GM12878 (cell line): ENCODE measurements around the gene SLC24A4.

ENCODE experiments used
- ATF7 ChIP-seq: fragments of 450-650 bp; IDR thresholded peaks from 2 replicates; pipeline ENCODE4 v1.6.1; 2016; ENCODE audit warnings: low read depth, mild to moderate bottlenecking
- CHD4 ChIP-seq: fragments of 200-600 bp; sonication (generic); IDR thresholded peaks from 2 replicates; pipeline ENCODE4 v1.6.1; 2016; ENCODE audit warnings: mild to moderate bottlenecking
- EP300 ChIP-seq, 2 experiments: fragments of 150-350 bp in 1 of 2; IDR thresholded peaks; 2 replicates each; pipeline ENCODE4 v1.6.1; 2011 to 2012; ENCODE audit warnings: low read depth in 2 of 2, low read length in 2 of 2, borderline replicate concordance in 1 of 2, improper control_type of control experiment in 1 of 2, inconsistent platforms in 1 of 2; ENCODE audit not compliant: control insufficient read depth in 1 of 2
- FOXM1 ChIP-seq: IDR thresholded peaks from 2 replicates; pipeline ENCODE4 v1.6.1; 2012; ENCODE audit warnings: low read depth, mild to moderate bottlenecking, inconsistent platforms, low read length, moderate library complexity
- POLR2A ChIP-seq: IDR thresholded peaks from 2 replicates; pipeline ENCODE4 v1.6.1; 2011; ENCODE audit warnings: low read depth, mild to moderate bottlenecking, low read length
- POLR2AphosphoS5 ChIP-seq: IDR thresholded peaks from 2 replicates; pipeline ENCODE4 v1.6.1; 2011; ENCODE audit warnings: mild to moderate bottlenecking, low read length, inconsistent platforms
- RAD21 ChIP-seq: IDR thresholded peaks from 2 replicates; pipeline ENCODE4 v1.6.1; 2011; ENCODE audit warnings: mild to moderate bottlenecking, low read depth, low read length, moderate library complexity; ENCODE audit not compliant: insufficient read depth
- SPI1 ChIP-seq: IDR thresholded peaks from 2 replicates; pipeline ENCODE4 v1.6.1; 2011; ENCODE audit warnings: low read depth, mild to moderate bottlenecking, low read length, moderate library complexity, borderline replicate concordance; ENCODE audit not compliant: insufficient read depth
- SRF ChIP-seq, 2 experiments: IDR thresholded peaks; 2 replicates each; pipeline ENCODE4 v1.6.1; 2011; ENCODE audit warnings: low read depth in 2 of 2, low read length in 2 of 2, mild to moderate bottlenecking in 1 of 2, moderate library complexity in 1 of 2
- SUZ12 ChIP-seq: fragments of 200-600 bp; sonication (generic); IDR thresholded peaks from one replicate; pipeline ENCODE4 v1.6.1; 2018; ENCODE audit warnings: antibody characterized with exemption, mild to moderate bottlenecking; ENCODE audit not compliant: unreplicated experiment
- TBL1XR1 ChIP-seq: IDR thresholded peaks from 2 replicates; pipeline ENCODE4 v1.6.1; 2012; ENCODE audit warnings: low read depth, low read length, improper control_type of control experiment
- TF ChIP-seq, protein P1 (sequence below), 3 experiments: IDR thresholded peaks in 2 of 3; conservative IDR thresholded peaks in 1 of 3; 2 replicates each; pipeline ENCODE4 v1.5.1; 2011; ENCODE audit warnings: low read depth in 3 of 3, low read length in 3 of 3, mild to moderate bottlenecking in 3 of 3, control low read depth in 2 of 3, moderate library complexity in 2 of 3, inconsistent platforms in 1 of 3, mixed read lengths in 1 of 3; ENCODE audit not compliant: control insufficient read depth in 2 of 3, insufficient read depth in 1 of 3; ENCODE audit errors: extremely low read depth in 1 of 3
- TF ChIP-seq, protein P2 (sequence below): IDR thresholded peaks from 2 replicates; pipeline ENCODE4 v1.6.1; 2012; ENCODE audit warnings: low read depth, low read length, improper control_type of control experiment

DNA sequence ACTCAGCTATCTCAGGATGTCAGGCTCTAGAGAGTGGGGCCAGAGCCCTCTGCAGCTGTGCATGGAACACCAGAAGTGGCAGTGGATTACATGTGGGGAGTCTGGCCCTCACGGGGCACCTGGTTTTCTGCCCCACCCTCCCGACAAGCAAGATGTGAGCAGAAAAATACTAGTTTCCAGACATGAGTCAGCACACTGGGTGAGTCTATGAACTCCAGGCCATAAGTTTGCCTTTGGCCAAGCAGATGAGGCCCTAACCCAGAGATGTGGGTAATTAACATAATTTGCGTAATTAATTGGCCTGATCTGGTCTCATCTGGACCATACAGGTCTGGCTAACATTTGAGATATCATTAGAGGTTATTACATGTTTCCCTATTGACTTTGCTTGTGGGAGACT, 37.7 kb upstream of the SLC24A4 start:
- TF ChIP-seq, protein P1, sequence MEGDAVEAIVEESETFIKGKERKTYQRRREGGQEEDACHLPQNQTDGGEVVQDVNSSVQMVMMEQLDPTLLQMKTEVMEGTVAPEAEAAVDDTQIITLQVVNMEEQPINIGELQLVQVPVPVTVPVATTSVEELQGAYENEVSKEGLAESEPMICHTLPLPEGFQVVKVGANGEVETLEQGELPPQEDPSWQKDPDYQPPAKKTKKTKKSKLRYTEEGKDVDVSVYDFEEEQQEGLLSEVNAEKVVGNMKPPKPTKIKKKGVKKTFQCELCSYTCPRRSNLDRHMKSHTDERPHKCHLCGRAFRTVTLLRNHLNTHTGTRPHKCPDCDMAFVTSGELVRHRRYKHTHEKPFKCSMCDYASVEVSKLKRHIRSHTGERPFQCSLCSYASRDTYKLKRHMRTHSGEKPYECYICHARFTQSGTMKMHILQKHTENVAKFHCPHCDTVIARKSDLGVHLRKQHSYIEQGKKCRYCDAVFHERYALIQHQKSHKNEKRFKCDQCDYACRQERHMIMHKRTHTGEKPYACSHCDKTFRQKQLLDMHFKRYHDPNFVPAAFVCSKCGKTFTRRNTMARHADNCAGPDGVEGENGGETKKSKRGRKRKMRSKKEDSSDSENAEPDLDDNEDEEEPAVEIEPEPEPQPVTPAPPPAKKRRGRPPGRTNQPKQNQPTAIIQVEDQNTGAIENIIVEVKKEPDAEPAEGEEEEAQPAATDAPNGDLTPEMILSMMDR (IDR thresholded peaks at IDR 0.05 in 2 of 3, conservative IDR thresholded peaks at IDR 0.05 in 1 of 3; ENCODE audit: control insufficient read depth in 2 of 3, extremely low read depth in 1 of 3, insufficient read depth in 1 of 3, low read depth in 3 of 3, low read length in 3 of 3) = no peak
- no peak for TF ChIP-seq EP300 (IDR thresholded peaks at IDR 0.05; ENCODE audit: borderline replicate concordance in 1 of 2, control insufficient read depth in 1 of 2, low read depth in 2 of 2, low read length in 2 of 2)
- no peak for TF ChIP-seq ATF7
- no peak for TF ChIP-seq RAD21
- TF ChIP-seq SUZ12 = no peak
- TF ChIP-seq, protein P2, sequence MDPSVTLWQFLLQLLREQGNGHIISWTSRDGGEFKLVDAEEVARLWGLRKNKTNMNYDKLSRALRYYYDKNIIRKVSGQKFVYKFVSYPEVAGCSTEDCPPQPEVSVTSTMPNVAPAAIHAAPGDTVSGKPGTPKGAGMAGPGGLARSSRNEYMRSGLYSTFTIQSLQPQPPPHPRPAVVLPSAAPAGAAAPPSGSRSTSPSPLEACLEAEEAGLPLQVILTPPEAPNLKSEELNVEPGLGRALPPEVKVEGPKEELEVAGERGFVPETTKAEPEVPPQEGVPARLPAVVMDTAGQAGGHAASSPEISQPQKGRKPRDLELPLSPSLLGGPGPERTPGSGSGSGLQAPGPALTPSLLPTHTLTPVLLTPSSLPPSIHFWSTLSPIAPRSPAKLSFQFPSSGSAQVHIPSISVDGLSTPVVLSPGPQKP = no peak
- TF ChIP-seq FOXM1 = no peak
- no peak for TF ChIP-seq SPI1
- TF ChIP-seq POLR2A = no peak
- no peak for TF ChIP-seq POLR2AphosphoS5
- TF ChIP-seq TBL1XR1 = no peak
- no peak for TF ChIP-seq CHD4
- TF ChIP-seq SRF (IDR thresholded peaks at IDR 0.05; ENCODE audit: low read depth in 2 of 2, low read length in 2 of 2) = no peak
